Measurements from ENCODE around the gene PRSS37. TPM values are rescaled to one million over a fixed set of nuclear protein-coding genes. Genes with fewer than 3 reads are reported as not detected.

Gene PRSS37
- total and polyA plus RNA-seq, 9 donors = not detected

- no peaks in the 10 kb centered on the region for H3K9me3 ChIP-seq
- WGBS, 3 donors = 92 to 98% (median 94%) methylated on average over 1 of the region's 1 CpG
- no peak for DNase-seq
- no peak for TF ChIP-seq POLR2A (IDR thresholded peaks at IDR 0.05)
- TF ChIP-seq EP300 (IDR thresholded peaks at IDR 0.05) = no peak
- TF ChIP-seq, protein P1, sequence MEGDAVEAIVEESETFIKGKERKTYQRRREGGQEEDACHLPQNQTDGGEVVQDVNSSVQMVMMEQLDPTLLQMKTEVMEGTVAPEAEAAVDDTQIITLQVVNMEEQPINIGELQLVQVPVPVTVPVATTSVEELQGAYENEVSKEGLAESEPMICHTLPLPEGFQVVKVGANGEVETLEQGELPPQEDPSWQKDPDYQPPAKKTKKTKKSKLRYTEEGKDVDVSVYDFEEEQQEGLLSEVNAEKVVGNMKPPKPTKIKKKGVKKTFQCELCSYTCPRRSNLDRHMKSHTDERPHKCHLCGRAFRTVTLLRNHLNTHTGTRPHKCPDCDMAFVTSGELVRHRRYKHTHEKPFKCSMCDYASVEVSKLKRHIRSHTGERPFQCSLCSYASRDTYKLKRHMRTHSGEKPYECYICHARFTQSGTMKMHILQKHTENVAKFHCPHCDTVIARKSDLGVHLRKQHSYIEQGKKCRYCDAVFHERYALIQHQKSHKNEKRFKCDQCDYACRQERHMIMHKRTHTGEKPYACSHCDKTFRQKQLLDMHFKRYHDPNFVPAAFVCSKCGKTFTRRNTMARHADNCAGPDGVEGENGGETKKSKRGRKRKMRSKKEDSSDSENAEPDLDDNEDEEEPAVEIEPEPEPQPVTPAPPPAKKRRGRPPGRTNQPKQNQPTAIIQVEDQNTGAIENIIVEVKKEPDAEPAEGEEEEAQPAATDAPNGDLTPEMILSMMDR (IDR thresholded peaks at IDR 0.05) = no peak
- no peaks in the 10 kb centered on the region for H3K27me3 ChIP-seq
- no peaks in the 10 kb centered on the region for H3K4me1 ChIP-seq (ENCODE audit: insufficient read depth)
- H3K36me3 ChIP-seq = no peaks in the 10 kb centered on the region
- H3K4me3 ChIP-seq = no peak overlapping the region
- no peak overlapping the region for H3K27ac ChIP-seq
- intact Hi-C loops (cut with DNase I) = no loop called here
Measured at GRCh38 chr7:141820067-141820466, 21.2 kb downstream of the PRSS37 start.

DNA sequence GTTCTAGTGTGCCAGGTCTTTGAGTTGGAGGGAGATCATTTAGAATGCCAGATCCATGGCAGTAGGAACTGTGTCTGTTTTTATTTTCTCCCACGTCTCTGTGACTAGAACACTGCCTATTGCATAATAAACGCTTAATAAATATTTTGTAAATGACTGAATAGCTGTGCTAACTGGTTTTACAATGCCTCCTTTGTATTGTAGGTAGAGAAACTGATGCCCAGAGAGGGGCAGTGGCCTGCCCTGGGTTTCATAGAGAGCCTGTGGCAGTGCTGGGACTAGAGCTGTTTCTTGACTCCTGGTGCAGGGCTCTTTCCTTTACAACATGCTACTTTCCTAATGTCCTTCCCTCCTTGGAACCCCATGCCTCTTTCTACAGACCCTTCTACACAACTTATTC, 48.8 kb downstream of the PRSS37 start:
- H3K27me3 ChIP-seq = no peaks in the 10 kb centered on the region
- DNase-seq = no peak
- intact Hi-C loops (cut with DNase I) = no loop called here
- 87 to 94% (median 88%) methylated on average over 2 of the region's 2 CpGs for WGBS, 3 donors
- no peak overlapping the region for H3K27ac ChIP-seq
- no peak overlapping the region for H3K4me3 ChIP-seq
- no peaks in the 10 kb centered on the region for H3K36me3 ChIP-seq
- no peaks in the 10 kb centered on the region for H3K4me1 ChIP-seq (ENCODE audit: insufficient read depth)
- no peaks in the 10 kb centered on the region for H3K9me3 ChIP-seq
- TF ChIP-seq, protein P1 (IDR thresholded peaks at IDR 0.05) = no peak
- TF ChIP-seq POLR2A (IDR thresholded peaks at IDR 0.05) (no peak), EP300 (IDR thresholded peaks at IDR 0.05) (no peak)

- WGBS, 3 donors = 77 to 87% (median 78%) methylated on average over 5 of the region's 5 CpGs
- Histone ChIP-seq H3K36me3 (no peaks in the 10 kb centered on the region), H3K4me3 (no peak within 1 kb of the TSS), H3K27ac (no peak within 1 kb of the TSS), H3K4me1 (ENCODE audit: insufficient read depth) (no peaks in the 10 kb centered on the region), H3K9me3 (no peaks in the 10 kb centered on the region), H3K27me3 (no peaks in the 10 kb centered on the region)
- no peak for TF ChIP-seq EP300 (IDR thresholded peaks at IDR 0.05)
- no peak for TF ChIP-seq POLR2A (IDR thresholded peaks at IDR 0.05)
- TF ChIP-seq, protein P1 (IDR thresholded peaks at IDR 0.05) = no peak
- intact Hi-C loops (cut with DNase I) = no loop called here
- DNase-seq = no peak
Measured at GRCh38 chr7:141789917-141790316, 51.4 kb downstream of the PRSS37 start, which contains the start of gene TAS2R5. TAS2R5 (plus strand) TSS chr7:141790217; CDS start chr7:141790362, 145 bp downstream.

DNA sequence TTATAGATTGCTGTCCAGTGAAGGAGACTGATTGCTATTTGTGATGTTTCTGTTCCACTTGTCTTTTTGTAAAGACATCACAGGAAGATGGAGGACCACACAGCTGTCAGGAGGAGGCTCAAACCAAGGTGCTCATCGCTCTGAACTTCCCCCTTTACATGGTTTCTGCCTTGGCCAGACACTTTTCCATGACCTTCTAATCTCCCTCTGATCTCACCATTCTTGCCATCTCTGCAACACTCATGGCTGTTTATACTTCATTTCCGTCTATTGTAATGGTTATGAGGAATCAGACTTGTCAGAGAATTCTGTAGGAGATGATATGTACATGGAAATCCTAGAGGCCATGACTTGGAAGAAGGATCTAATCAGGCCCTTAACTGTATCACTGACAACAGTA, 53.0 kb downstream of the PRSS37 start:
- Histone ChIP-seq H3K36me3 (no peaks in the 10 kb centered on the region), H3K27ac (no peak overlapping the region), H3K4me1 (ENCODE audit: insufficient read depth) (no peaks in the 10 kb centered on the region), H3K9me3 (no peaks in the 10 kb centered on the region), H3K4me3 (no peak overlapping the region), H3K27me3 (no peaks in the 10 kb centered on the region)
- TF ChIP-seq, protein P1 (IDR thresholded peaks at IDR 0.05) = no peak
- TF ChIP-seq EP300 (IDR thresholded peaks at IDR 0.05) (no peak), POLR2A (IDR thresholded peaks at IDR 0.05) (no peak)
- WGBS, 3 donors = 85 to 96% (median 88%) methylated on average over 2 of the region's 2 CpGs
- intact Hi-C loops (cut with DNase I) = no loop called here
- no peak for DNase-seq

Other genes starting within 250 kb of the PRSS37 start
- 10 to 100 TPM in 6 of 7 donors, 1 to 10 TPM in 1; 8.9 to 15.7 (median 13.0) TPM for gene DENND11, start 139.3 kb downstream of the PRSS37 start, total RNA-seq
- 10 to 100 TPM in 1 of 2 donors, 1 to 10 TPM in 1; 6.0 to 13.2 TPM for gene DENND11, start 139.3 kb downstream of the PRSS37 start, polyA plus RNA-seq
- under 1 TPM in 3 of 7 donors, not detected in 4; 0.07 to 0.27 (median 0.20) TPM for gene WEE2, start 133.1 kb downstream of the PRSS37 start, total RNA-seq
- gene WEE2, start 133.1 kb downstream of the PRSS37 start, polyA plus RNA-seq = under 1 TPM in 1 of 2 donors, not detected in 1; 0.11 TPM
- 100 to 1,000 TPM in 1 of 7 donors, 10 to 100 TPM in 6; 79.3 to 109 (median 91.4) TPM for gene SSBP1, start 103.1 kb downstream of the PRSS37 start, total RNA-seq
- gene SSBP1, start 103.1 kb downstream of the PRSS37 start, polyA plus RNA-seq = 100 to 1,000 TPM; 142 to 228 TPM
- 1 to 10 TPM; 1.2 to 4.9 (median 3.5) TPM for gene TAS2R3, start 77.4 kb downstream of the PRSS37 start, total RNA-seq
- under 1 TPM; 0.17 to 0.92 TPM for gene TAS2R3, start 77.4 kb downstream of the PRSS37 start, polyA plus RNA-seq
- gene TAS2R4, start 64.8 kb downstream of the PRSS37 start, total RNA-seq = 1 to 10 TPM; 1.3 to 2.7 (median 2.0) TPM
- 1 to 10 TPM in 1 of 2 donors, under 1 TPM in 1; 0.34 to 1.5 TPM for gene TAS2R4, start 64.8 kb downstream of the PRSS37 start, polyA plus RNA-seq
- 1 to 10 TPM; 1.2 to 4.9 (median 3.7) TPM for gene TAS2R5, start 51.3 kb downstream of the PRSS37 start, total RNA-seq
- 1 to 10 TPM; 1.5 to 1.9 TPM for gene TAS2R5, start 51.3 kb downstream of the PRSS37 start, polyA plus RNA-seq
- under 1 TPM in 4 of 7 donors, not detected in 3; 0.12 to 0.43 (median 0.31) TPM for gene OR9A4, start 74.9 kb upstream of the PRSS37 start, total RNA-seq
- not detected for gene OR9A4, start 74.9 kb upstream of the PRSS37 start, polyA plus RNA-seq
- 1 to 10 TPM in 4 of 7 donors, under 1 TPM in 3; 0.45 to 3.5 (median 1.5) TPM for gene CLEC5A, start 105.5 kb upstream of the PRSS37 start, total RNA-seq
- gene CLEC5A, start 105.5 kb upstream of the PRSS37 start, polyA plus RNA-seq = under 1 TPM; 0.31 to 0.32 TPM
- gene TAS2R38, start 132.3 kb upstream of the PRSS37 start, total RNA-seq = not detected
- gene TAS2R38, start 132.3 kb upstream of the PRSS37 start, polyA plus RNA-seq = not detected
- 1 to 10 TPM in 2 of 7 donors, under 1 TPM in 5; 0.51 to 1.6 (median 0.87) TPM for gene MGAM, start 154.4 kb upstream of the PRSS37 start, total RNA-seq
- gene MGAM, start 154.4 kb upstream of the PRSS37 start, polyA plus RNA-seq = under 1 TPM; 0.08 to 0.32 TPM

All from ovary (tissue), 9 donors.